Kidney (tissue), 14 donors: ENCODE results near the gene DDAH1. TPM values are rescaled to one million over a fixed set of nuclear protein-coding genes. Genes with fewer than 3 reads are reported as not detected.

ENCODE experiments used
- DNase-seq, 5 donors: peaks; one replicate each; pipeline ENCODE4 v3.0.0-alpha.2; 2013 to 2020
- FAIRE-seq: peaks from 2 replicates; lab custom pipeline; 2012; peaks lifted over from hg19 to GRCh38; lab: Jason Lieb, UNC
- H3K27ac ChIP-seq, 2 donors: one replicate each; pipeline ENCODE4 v1.7.0; 2013; ENCODE audit warnings: low read depth in 2 of 2, low read length in 2 of 2, inconsistent platforms in 1 of 2
- H3K27me3 ChIP-seq: one replicate; pipeline ENCODE4 v1.7.1; 2013; ENCODE audit warnings: low read length, inconsistent platforms; ENCODE audit not compliant: control insufficient read depth, insufficient read depth
- H3K36me3 ChIP-seq, 3 donors: one replicate each; pipeline versions ENCODE4 v1.7.0 to v1.7.1; 2013; ENCODE audit warnings: low read length in 3 of 3, control low read depth in 1 of 3, inconsistent platforms in 1 of 3; ENCODE audit not compliant: insufficient read depth in 3 of 3, control insufficient read depth in 2 of 3
- H3K4me1 ChIP-seq, 3 donors: one replicate each; pipeline versions ENCODE4 v1.7.0 to v1.7.1; 2013; ENCODE audit warnings: low read length in 3 of 3, inconsistent platforms in 1 of 3, low read depth in 1 of 3; ENCODE audit not compliant: control insufficient read depth in 2 of 3, insufficient read depth in 2 of 3
- H3K4me3 ChIP-seq, 3 donors: one replicate each; pipeline versions ENCODE4 v1.7.0 to v1.8.1; 2013; ENCODE audit warnings: low read length in 3 of 3, control low read depth in 1 of 3, inconsistent platforms in 1 of 3
- H3K9ac ChIP-seq, 3 donors: one replicate each; pipeline versions ENCODE4 v1.7.0 to v1.7.1; 2013; ENCODE audit warnings: low read length in 3 of 3, control low read depth in 1 of 3, inconsistent platforms in 1 of 3
- H3K9me3 ChIP-seq, 3 donors: one replicate each; pipeline versions ENCODE4 v1.7.0 to v1.7.1; 2013; ENCODE audit warnings: low read length in 3 of 3, control low read depth in 1 of 3, inconsistent platforms in 1 of 3; ENCODE audit not compliant: control insufficient read depth in 2 of 3, insufficient read depth in 1 of 3
- CTCF ChIP-seq: IDR thresholded peaks from 3 replicates; pipeline ENCODE4 v1.5.1; 2012; ENCODE audit warnings: mild to moderate bottlenecking, moderate library complexity, borderline replicate concordance; ENCODE audit not compliant: insufficient read depth; ENCODE audit errors: extremely low read depth
- intact Hi-C: fragments of 100-400 bp; cut with DNase I; formaldehyde crosslinking; loops from one replicate; pipeline ENCODE4 v1.11.1; 2022
- polyA plus RNA-seq: library from polyadenylated mRNA; stranded (reverse); fragments of 350-450 nt; fragmentation: Illumina TruSeq; extraction: RNeasy Lipid Tissue Mini Kit (QIAGEN cat#74804); gene quantifications from one replicate; pipeline ENCODE4 v1.2.3, GENCODE V29; 2014; ENCODE audit warnings: low read depth, low replicate concordance; ENCODE audit not compliant: insufficient read depth
- total RNA-seq: library from RNA; stranded (reverse); fragmentation: NEBNext Ultra II Directional; extraction: Animal tissue kit (Norgen Biotek cat#: 25700); gene quantifications from one replicate; pipeline ENCODE4 v1.2.1, GENCODE V29; 2021
- donor health status: control.
- donor health status: control.
- donor health status: control.
- donor health status: control.
- donor health status: control.
- donor health status: DM: yes; HTN: yes; CAD: no.
- donor health status: Normal renal cell carcinoma (clear cell type).

DDAH1 gene
- total and polyA plus RNA-seq, 2 donors from 2014 or later = 73.1 to 98.9 TPM

GRCh38 chr1:85485516-85485915 is 20.6 kb upstream of the DDAH1 start:
- no peak overlapping the region for H3K27ac ChIP-seq
- H3K4me1 ChIP-seq = peaks cover 0 to 3% (median 0%) of the 10 kb centered on the region in 3 donors
- FAIRE-seq = no peak
- no peaks in the 10 kb centered on the region for H3K9me3 ChIP-seq
- H3K9ac ChIP-seq = no peak overlapping the region
- no peaks in the 10 kb centered on the region for H3K36me3 ChIP-seq
- DNase-seq = no peak
- no peak overlapping the region for H3K4me3 ChIP-seq
- TF ChIP-seq CTCF = no peak
- intact Hi-C loops = no loop called here
- H3K27me3 ChIP-seq = no peaks in the 10 kb centered on the region

GRCh38 chr1:85484716-85485115 is 19.8 kb upstream of the DDAH1 start:
- Histone ChIP-seq H3K9me3 (no peaks in the 10 kb centered on the region), H3K27ac (no peak overlapping the region), H3K36me3 (no peaks in the 10 kb centered on the region), H3K4me3 (no peak overlapping the region), H3K27me3 (no peaks in the 10 kb centered on the region), H3K9ac (no peak overlapping the region), H3K4me1 (peaks cover 0 to 3% (median 0%) of the 10 kb centered on the region in 3 donors)
- DNase-seq = no peak
- FAIRE-seq = no peak
- TF ChIP-seq CTCF = no peak
- intact Hi-C loops = no loop called here

GRCh38 chr1:85484264-85484663 is 19.3 kb upstream of the DDAH1 start:
- H3K4me1 ChIP-seq = peaks cover 0 to 3% (median 0%) of the 10 kb centered on the region in 3 donors
- DNase-seq = no peak
- no peak overlapping the region for H3K4me3 ChIP-seq
- TF ChIP-seq CTCF = no peak
- H3K27me3 ChIP-seq = no peaks in the 10 kb centered on the region
- FAIRE-seq = no peak
- no peaks in the 10 kb centered on the region for H3K9me3 ChIP-seq
- no peak overlapping the region for H3K27ac ChIP-seq
- no peak overlapping the region for H3K9ac ChIP-seq
- H3K36me3 ChIP-seq = no peaks in the 10 kb centered on the region
- intact Hi-C loops = no loop called here

- no peak for FAIRE-seq
- DNase-seq = no peak
Observed at GRCh38 chr1:85481688-85482087, 16.7 kb upstream of the DDAH1 start.

More at GRCh38 chr1:85481688-85482087, 16.7 kb upstream of the DDAH1 start:
- Histone ChIP-seq H3K9ac (no peak overlapping the region), H3K4me3 (no peak overlapping the region), H3K9me3 (no peaks in the 10 kb centered on the region), H3K36me3 (no peaks in the 10 kb centered on the region), H3K27me3 (no peaks in the 10 kb centered on the region), H3K27ac (no peak overlapping the region), H3K4me1 (peaks cover 0 to 3% (median 0%) of the 10 kb centered on the region in 3 donors)
- intact Hi-C loops = no loop called here
- no peak for TF ChIP-seq CTCF
